Ovary (tissue), 3 donors: Measurements from ENCODE around the gene SPOCK1.

ENCODE experiments used
- CTCF ChIP-seq, 3 donors: fragments of 450-650 bp in 2 of 3; fragments of 200-600 bp in 1 of 3; IDR thresholded peaks; one replicate each; pipeline versions ENCODE4 v1.5.1 to v1.8.0; 2016 to 2022; ENCODE audit warnings: antibody characterized with exemption in 3 of 3, mild to moderate bottlenecking in 1 of 3
- POLR2A ChIP-seq: fragments of 450-650 bp; IDR thresholded peaks from one replicate; pipeline ENCODE4 v1.6.1; 2017; ENCODE audit warnings: antibody characterized with exemption, mild to moderate bottlenecking, moderate library complexity
- donor health status: DM: no; HTN: no; CAD: no.

DNA sequence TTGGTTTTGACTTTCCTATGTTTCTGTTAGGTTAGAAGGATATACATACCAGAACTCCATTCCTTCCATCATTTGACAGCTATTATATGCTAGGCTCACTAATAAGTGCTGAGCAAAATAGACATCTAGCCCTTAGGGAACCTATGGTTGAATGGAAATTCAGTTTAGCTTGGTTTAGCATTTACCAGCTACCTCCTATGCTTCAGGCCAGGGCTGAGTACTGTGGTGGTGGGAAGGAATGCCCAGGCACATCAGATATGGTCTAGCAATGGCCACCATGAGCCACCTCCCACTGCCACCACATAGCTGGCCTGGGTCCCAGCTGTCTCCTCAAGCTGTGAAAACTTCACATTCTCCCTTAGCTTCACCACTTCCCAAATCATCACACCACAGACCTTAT lies 89.4 kb downstream of the SPOCK1 start:
- TF ChIP-seq POLR2A (no peak), CTCF (IDR thresholded peaks at IDR 0.05) (no peak)
